Activated gamma-delta T cell treated with Interleukin-2 at 50 U/mL for 16 hours (primary cell): ENCODE measurements around the gene GDF15.
"Not testable (repeated sequence)": the region's sequence is repeated elsewhere in the genome, so short reads cannot be mapped to it uniquely, and the experiment has no call there.

Experiments
- DNase-seq: peaks from one replicate; pipeline ENCODE4 v3.0.0-alpha.2; 2020

Gene GDF15

DNA sequence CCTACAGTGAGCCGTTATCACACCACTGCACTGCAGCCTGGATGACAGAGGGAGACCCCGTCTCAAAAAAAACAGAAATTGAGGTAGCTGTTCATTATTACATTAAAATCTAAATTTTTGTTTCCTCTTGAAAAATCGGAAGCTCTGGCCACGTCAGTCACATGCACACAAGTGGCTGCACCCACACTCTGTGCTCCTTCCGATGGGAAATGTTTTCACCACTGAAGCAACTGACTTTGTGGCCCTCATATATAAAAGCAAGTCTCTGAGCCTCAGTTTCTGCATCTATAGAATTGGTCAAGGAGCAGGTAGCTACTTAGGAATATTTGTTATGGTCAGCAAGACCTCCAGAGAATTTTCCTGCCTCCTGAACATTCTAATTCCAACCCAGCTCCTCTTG lies 7.0 kb downstream of the GDF15 start:
- no peak for DNase-seq

DNA sequence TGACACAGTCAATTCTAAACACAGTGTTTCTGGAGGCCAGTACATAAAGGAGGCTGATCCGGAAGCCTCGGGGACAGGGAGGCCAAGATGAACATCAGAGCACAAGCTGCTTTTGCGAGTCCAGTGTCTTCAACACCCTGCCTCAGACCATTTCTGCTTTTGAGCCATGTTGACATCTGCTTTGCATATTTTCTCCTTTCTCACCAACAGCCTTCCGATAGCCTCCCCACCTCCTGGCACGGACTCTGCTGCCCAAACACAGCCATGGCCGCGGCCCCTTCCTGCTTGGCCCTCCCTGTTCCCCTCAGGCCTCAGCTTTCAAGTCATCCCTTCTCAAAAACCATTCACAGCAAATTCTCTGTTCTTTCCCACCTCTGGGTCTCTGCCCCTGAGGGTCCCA lies 7.9 kb downstream of the GDF15 start:
- DNase-seq = no peak

DNA sequence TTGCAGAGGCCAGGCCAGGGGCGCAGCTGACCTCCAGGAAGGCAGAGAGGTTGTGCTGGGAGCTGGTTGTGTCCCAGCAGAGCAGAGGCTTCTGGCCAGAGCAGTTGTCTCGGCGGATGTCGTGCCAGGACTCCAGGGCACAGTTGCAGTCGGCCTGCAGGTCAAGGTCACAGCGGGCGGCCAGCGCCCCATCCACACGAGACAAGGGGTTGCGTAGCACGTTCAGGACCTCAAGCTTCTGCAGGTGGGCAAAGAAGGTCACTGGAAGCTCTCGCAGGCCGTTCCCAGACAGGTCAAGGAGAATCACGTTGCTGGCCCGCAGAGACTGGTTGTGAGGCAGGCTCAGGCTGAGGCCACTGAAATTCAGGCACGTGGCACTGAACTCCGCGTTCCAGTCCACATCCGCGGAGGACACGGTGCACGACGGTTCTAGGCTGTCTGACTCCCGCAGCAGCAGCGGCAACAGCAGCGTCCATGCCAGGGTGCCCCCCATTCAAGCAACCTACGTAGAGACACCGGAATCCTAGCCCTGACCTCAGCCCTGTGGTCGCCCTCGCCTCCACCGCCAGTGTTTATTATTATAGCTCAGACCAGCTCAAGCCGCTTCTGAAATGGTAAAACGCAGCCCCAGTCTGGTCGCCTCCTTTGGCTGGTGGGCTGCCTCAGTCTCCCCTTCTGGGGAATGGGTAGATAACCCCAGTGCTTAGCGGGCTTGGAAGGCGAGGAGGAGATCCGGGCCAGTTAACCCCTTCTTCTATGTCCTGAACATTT lies 10.7 kb downstream of the GDF15 start:
- DNase-seq = no peak

DNA sequence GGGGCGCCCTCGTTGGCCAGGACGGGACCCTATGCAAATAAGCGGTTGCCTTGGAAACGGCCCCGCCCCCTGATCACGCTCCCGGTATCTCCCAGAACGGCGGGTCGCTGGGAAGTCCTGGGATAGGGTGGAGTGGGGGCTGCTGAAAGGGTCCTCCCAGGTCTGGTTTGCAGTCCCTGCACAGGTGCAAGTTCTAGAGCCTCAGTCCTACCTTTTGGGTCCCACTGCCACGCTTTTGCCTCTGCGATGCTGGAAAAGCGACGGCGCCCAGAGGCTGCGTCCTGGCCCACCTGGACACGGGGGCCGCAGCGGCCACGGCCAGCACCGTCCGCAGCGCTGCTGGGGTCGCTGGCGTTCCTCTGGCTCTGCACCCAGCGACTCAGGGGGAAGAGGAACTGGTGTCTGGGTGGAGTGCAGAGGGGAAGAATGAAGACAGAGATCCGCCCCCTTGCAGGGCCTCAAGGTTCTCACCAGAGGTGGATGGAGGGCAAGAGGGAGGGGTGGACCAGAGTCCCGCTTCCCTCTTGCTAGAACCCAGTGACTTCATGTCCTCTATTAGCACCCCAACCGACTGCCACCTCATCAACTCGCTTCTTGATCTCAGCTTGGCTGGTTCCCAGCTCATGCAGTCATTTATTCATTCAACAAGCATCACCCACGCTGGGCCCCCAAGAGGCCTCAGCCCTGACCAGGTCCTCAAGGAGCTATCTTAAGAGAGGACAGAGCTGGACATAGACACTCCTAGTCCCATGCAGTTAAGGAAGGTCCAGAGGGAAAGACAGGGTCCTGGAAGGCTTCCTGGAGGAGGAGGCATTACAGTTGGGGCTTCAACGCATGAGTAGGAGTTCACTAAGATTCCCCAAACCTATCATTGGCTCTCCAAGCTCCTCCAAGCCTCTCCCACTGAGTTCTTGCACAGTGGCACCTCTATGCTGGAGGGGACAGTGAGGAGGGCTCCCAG lies 11.6 kb downstream of the GDF15 start, which contains the start of gene LRRC25:
TSS of gene LRRC25 (minus strand) at position 381 of the 961 bp plus-strand sequence. CDS start 659 bp downstream, outside the sequence.
- no peak for DNase-seq

DNA sequence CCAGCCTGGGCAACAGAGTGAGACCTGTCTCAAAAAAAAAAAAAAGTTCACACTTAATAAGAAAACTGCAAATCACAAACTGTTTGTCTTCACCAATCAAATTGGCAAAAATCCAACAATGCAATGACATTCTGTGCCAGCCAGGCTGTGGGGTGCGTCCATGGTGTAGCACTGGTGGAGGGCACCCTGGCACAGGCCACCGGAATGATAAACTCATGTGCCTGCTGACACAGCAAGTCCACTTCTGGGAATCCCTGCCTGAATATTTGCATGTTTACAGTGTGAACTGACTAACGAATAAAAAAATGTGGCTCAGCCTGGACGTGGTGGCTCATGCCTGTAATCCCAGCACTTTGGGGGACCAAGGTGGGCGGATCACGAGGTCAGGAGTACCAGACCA lies 13.1 kb downstream of the GDF15 start:
- no peak for DNase-seq

DNA sequence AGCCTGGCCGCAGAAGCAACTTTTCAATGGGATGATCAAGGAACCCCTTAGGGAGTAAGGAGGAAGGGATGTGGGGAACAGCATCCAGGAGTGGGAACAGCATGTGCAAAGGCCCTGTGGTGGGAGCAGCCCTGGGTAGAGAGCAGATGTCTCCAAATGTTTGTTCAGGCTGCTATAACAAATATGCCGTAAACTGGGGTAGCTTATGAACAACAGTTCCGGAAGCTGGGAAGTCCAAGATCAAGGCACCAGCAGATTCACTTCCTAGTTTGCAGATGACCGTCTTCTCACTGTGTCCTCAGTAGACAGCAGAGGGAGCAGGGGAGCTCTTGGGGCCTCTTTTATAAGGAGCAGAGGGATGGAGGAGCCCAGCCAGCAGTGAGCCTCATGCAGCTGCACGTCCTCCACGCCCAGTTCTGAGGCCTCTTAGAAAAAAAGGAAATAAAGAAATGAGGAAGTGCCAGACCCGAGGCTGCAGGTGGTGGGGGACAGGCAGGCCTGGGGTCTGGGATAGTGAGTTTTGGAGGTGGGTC lies 15.7 kb downstream of the GDF15 start:
- no peak for DNase-seq

DNA sequence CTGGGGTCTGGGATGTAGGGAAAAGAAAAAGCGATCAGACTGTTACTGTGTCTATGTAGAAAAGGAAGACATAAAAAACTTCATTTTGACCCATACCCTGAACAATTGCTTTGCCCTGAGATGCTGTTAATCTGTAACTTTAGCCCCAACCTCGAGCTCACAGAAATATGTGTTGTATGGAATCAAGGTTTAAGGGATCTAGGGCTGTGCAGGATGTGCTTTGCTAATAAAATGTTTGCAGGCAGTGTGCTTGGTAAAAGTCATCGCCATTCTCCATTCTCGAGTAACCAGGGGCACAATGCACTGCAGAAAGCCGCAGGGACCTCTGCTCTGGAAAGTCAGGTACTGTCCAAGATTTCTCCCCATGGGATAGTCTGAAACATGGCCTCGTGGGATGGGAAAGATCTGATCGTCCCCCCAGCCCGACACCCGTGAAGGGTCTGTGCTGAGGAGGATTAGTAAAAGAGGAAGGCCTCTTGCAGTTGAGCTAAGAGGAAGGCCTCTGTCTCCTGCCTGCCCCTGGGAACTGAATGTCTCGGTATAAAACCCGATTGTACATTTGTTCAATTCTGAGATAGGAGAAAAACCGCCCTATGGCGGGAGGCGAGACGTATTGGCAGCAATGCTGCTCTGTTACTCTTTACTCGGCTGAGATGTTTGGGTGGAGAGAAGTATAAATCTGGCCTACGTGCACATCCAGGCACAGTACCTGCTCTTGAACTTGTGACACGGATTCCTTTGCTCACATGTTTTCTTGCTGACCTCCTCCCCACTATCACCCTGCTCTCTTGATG lies 16.7 kb downstream of the GDF15 start:
- DNase-seq = not testable (repeated sequence)

DNA sequence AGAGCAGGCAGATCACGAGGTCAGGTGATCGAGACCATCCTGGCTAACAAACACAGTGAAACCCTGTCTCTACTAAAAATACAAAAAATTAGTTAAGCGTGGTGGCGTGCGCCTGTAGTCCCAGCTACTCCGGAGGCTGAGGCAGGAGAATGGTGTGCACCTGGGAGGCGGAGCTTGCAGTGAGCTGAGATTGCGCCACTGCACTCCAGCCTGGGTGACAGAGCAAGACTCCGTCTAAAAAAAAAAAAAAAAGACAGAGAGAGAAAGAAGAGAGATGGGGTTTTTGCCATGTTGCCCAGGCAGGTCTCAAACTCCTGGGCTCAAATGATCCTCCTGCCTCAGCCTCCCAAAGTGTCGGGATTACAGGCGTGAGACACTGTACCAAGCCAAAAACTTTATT lies 19.8 kb downstream of the GDF15 start:
- not testable (repeated sequence) for DNase-seq

DNA sequence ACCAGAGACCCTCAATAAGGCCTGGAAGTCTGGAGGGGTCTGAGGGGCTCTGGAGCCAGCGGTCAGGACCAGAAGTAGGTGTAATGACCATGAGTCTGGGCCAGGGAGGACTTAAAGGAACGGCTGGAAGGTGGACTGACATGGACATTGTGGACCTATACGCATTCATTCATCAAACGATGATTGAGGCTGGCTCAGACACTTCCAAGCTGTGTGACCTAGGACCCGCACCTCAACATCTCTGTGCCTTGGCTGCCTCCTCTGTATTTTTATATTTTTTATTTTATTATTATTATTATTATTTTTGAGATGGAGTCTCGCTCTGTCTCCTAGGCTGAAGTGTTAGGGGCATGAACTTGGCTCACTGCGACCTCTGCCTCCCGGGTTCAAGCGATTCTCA lies 20.8 kb downstream of the GDF15 start:
- no peak for DNase-seq

DNA sequence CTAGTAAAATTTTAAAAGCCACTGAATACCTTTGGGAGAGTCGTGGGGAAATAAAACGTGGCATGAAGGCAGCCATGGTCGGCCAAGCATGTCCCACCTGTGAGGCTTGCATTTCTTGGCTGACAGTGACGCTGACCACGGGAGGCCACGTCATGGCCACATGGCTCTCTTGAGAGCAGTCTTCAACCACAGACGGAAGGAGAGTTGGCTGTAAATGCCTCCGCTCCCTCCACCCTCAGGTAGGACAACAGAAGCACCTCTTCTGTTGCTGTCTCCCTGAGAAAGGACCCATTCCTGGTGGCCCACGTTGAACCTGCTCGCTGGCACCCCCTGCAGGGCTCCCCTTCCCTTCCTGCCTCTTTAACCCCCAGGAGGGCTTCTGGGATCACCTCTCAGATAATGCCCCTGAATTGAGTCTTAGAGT lies 22.1 kb downstream of the GDF15 start:
- no peak for DNase-seq

DNA sequence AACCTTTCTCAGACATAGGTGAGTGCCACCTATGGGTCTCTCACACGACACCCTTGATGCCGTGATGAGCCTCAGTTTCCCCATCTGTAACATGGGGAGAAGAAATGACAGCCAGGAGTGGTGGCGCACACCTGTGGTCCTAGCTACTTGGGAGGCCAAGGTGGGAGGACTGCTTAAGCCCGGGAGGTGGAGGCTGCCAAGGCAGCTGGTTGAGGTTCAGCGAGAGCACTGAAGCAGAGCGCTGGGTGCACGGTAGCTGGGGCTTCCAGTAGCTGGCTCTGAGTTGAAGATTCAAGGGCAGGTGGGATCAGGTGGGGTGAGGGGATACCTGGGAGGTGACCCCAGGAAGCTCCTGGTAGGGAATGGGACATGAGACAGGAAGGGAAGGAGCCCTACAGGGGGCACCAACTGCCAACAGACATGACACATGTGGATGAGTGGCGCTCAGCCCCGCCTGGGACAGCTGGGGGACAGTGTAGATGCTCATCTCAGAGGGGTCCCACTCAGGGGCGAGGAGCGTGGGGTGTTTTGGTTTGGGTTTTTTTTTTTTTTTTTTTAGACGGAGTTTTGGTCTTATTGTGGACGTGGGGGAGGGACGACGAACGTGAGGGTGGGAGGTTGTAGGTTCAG lies 26.8 kb downstream of the GDF15 start:
- DNase-seq = no peak

DNA sequence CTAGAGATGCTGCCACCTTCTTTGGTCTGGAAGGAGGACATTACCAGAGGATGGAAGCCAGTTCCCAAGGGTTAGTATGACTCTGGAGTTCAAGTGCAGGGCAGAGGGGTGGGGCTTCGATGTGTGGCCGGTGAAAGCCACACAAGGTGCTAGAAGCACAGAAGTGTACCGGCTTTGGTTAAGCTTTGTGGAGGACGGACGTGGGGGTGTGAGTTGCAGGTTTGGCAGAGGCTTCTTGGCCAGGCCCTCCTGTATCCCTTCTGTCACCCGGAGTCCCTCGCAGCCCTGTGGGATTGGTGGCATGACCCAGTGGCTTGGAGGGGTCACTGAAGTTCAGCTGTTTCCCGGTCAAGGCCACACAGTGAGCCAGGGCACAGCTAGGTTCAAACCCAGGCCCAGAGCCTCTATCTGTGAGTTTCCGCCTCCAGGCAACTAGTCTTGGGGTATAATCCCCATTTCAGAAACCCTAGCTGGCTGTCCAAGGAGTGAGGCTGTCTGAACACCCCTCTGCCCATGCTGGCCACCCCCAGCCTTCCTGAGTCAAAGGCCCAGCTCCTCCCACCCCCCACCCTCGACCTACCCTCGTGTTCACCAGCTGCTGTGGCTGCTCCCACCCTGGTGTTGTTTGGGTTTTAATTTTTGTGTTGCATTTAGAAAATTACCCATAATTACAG lies 28.7 kb downstream of the GDF15 start:
- DNase-seq = no peak

DNA sequence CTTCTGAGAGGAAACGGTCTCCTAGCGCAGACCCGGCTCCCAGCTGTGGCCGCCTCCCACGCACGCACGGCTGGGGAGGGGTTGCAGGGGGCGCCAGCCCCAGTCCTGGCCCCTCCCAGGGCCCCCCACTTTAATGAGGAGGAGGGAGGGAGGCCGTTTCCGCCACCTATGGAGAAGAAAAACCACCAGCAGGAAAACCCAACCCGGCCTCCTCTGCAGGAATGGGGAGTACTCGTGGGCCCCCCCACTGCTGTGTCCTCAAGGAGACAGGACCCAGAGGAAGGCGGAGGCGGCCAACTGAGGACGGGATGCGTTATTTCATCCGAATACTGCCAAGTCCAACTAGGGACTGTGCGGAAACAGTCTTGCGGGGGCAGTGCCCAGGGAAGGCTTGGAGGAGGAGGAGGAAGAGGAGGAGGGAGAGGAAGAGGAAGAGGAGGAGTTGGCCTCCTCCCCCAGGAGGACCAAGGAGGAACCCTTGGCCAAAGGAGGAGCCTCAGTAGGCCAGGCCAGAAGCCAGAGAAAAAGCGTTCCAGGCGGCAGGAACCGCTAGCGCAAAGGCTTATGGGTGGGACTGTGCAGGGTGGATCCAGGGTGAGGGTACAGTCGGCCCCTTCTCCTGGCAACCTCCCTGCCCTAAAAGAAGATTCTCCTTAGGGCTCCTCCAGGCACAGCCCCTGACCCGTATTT lies 29.4 kb downstream of the GDF15 start:
- no peak for DNase-seq

DNA sequence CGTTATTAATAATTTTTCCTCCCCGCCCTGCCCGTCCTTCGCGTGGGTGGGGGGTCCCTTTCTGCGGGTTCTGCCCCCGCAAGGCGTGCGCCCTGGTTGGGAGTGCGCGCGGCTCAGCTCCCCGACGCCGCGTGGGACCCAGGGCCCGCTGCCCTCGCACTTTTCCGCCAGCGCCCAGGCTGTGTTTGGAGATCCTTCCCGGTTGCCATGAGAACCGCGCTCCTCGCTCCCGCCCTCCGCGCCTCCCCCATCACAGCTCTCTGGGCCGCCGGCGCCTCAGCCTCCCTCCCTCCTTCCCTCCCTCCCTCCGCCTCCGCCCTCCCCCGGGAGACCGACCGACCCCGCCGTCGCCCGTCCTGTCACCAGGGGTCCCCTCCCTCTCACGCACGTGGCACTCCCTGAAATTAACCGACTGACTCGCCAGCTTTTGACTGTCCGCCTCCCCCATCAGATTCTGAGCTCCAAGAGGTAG lies 30.9 kb downstream of the GDF15 start:
- peak; percentile 53 for DNase-seq

DNA sequence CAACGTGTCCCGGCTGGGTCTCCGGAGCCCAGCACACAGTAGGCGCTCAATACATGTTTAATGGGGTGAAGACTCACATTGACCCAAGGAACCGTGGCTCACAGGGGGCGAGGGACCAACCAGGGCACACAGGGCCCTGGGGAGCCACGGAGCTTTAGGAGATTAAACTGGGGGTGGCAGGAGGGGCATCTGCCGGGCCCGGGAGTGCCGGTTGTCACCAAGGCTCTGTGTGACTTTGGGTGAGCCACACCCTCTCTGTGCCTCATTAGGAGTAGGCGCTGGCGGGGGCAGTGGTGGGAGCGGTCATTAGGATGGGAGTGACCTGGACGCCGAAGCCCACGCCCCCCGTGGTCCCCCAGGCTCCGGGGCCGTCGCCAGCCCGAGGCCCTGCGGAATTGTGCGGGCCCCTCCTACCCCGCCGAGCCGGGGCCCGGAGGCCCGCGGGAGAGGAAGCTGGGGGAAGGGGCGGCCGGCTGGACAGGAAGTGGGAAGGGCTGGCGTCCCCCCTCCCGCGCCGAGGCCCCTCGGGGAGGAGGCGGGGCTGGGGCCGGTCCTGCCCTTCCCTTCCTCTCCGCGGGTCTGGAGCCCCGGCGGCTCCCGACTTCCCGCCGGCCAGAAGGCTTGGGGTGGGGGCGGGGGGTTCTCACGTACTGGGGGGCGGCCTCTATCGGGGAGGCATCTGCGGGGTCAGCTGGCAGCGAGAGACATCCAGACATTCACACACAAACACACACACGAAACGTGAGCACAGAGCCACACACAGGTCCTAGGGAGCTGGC lies 31.5 kb downstream of the GDF15 start:
- DNase-seq = no peak

DNA sequence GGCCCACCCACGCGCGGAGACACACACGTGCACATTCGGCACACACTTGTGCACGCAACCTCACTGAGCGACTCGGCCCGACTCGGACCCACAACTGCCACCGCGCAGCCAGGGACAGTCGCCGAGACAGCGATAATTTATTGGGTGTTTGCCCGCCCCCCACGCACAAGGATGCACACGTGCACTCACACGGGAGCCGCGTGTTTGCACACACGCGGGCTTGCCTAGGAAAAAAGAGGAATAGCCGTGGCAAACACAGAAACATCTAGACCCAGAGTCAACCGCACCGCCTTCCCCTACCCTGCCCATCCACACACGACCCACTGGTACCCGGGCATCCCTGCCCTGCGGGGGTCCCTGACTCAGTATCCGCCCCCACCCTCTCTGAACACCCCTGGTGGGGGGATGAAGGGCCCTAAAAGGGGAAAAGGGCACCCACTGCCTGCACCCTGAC lies 32.1 kb downstream of the GDF15 start:
- DNase-seq = no peak

DNA sequence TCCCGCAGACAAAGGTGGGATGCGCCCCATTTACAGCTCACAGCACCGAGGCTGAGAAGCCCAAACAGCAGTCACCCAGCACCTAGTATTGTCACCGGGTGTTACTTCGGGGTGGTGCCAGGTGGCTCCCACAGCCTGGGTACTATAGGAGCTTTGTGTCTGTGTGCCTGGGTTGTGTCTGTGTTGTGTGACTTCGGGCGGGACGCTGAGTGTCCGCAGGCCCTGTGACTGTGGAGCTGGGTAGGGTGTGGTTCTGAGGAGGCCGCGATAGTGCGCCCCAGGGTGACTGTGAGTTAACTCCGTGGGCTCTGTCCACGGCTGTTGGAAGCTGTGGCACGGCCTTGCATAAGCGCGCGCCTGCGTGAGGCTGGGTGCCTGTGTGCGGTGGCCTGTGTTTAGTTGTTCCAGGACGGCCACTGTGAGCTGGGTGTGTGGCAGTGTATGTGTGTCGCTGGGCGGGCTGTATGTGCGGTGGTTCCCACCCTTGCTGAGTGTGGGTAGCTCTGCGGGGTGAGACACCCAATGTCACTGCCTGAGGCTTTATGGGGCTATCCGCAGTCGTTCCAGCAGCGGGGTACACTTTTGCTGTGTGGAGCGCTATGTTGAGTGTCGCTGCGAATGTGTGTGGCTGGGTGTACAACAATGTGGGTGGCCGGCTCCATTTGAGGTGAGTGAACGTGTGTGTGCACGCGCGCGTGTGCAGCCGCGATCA lies 32.7 kb downstream of the GDF15 start:
- peak; percentile 33 for DNase-seq

DNA sequence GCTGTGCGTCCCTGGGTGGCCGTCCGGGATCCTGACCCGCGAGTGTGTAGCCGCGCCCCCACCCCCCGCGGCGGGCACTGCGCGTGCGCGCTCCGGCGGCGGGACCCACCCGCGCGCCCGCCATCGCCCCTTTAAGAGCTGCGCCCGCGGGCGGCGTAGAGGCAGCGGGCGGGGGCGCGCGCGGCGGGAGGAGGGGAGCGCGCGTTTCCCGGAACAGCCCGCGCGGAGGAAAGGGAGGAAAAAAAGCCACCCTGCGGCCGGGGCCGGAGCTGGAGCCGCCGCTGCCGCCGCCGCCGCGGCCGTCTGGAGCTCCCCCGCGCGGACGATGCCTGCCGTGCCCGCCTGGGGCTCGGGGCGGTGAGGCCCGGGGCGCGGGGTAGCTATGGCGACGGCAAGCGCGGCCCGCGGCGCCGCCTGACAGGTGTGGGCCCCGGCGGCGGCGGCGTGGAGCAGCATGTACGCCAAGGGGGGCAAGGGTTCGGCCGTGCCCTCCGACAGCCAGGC lies 33.3 kb downstream of the GDF15 start, which contains the start of gene SSBP4:
TSS of gene SSBP4 (plus strand) at position 204 of the 504 bp plus-strand sequence. CDS start at position 455, 251 bp downstream.
- peak; percentile 57 for DNase-seq
